HL-60 (cell line): ENCODE data around the gene TCEAL9.

Experiments used
- DNase-seq, 2 experiments: peaks; one replicate each; pipeline ENCODE4 v3.0.0-alpha.2; 2010 to 2020; ENCODE audit warnings: low read depth in 1 of 2, low spot score in 1 of 2
- H3K27ac ChIP-seq: fragments of 250-450 bp; sonication (Bioruptor Pico); replicated peaks from 2 replicates; pipeline ENCODE4 v1.5.1; 2020; ENCODE audit warnings: mild to moderate bottlenecking, moderate library complexity
- H3K27me3 ChIP-seq: fragments of 250-450 bp; sonication (Bioruptor Pico); 2 replicates; pipeline ENCODE4 v1.5.1; 2021; ENCODE audit warnings: mild to moderate bottlenecking, moderate library complexity; ENCODE audit not compliant: insufficient read depth, poor library complexity, severe bottlenecking
- H3K4me3 ChIP-seq: replicated peaks from 2 replicates; pipeline ENCODE4 v1.5.1; 2011; ENCODE audit warnings: mild to moderate bottlenecking, control low read depth, low read length; ENCODE audit not compliant: insufficient read depth
- GABPA ChIP-seq: IDR thresholded peaks from 2 replicates; pipeline ENCODE4 v1.6.1; 2012; ENCODE audit warnings: low read depth
- POLR2AphosphoS5 ChIP-seq: IDR thresholded peaks from 2 replicates; pipeline ENCODE4 v1.6.1; 2012; ENCODE audit warnings: low read depth
- SPI1 ChIP-seq: IDR thresholded peaks from 2 replicates; pipeline ENCODE4 v1.6.1; 2012; ENCODE audit warnings: low read depth, mild to moderate bottlenecking, borderline replicate concordance
- TF ChIP-seq, protein P1 (sequence below): IDR thresholded peaks from 2 replicates; pipeline ENCODE4 v1.6.1; 2012; ENCODE audit warnings: low read depth; ENCODE audit not compliant: insufficient replicate concordance
- TF ChIP-seq, protein P2 (sequence below): IDR thresholded peaks from one replicate; pipeline ENCODE4 v1.5.1; 2011; ENCODE audit warnings: low read length, control low read depth, inconsistent platforms; ENCODE audit not compliant: insufficient read depth

TCEAL9 gene

DNA sequence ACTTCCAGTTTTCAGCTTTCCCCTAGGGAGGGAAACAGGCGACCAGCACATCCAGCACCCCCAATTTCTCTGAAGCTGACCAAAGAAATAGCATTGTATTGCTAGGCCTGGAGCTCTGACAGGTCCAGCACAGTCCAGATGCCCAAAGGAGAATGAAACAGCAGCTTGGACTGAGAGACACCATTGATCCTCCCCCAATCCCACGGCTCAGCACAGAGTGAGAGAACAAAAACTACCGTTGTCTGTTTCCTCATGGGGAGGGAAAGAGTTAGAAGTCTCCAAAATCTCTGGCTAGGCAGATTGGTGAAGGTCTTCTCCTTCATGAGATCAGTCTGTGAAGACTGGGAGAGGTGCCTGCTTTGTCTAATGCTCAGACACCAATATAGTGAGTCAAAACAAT is 17.6 kb upstream of the TCEAL9 start:
- H3K27me3 ChIP-seq, result peaks cover 7% of the 10 kb centered on the region
- TF ChIP-seq GABPA (no peak), POLR2AphosphoS5 (no peak), SPI1 (no peak)
- TF ChIP-seq, protein P1, sequence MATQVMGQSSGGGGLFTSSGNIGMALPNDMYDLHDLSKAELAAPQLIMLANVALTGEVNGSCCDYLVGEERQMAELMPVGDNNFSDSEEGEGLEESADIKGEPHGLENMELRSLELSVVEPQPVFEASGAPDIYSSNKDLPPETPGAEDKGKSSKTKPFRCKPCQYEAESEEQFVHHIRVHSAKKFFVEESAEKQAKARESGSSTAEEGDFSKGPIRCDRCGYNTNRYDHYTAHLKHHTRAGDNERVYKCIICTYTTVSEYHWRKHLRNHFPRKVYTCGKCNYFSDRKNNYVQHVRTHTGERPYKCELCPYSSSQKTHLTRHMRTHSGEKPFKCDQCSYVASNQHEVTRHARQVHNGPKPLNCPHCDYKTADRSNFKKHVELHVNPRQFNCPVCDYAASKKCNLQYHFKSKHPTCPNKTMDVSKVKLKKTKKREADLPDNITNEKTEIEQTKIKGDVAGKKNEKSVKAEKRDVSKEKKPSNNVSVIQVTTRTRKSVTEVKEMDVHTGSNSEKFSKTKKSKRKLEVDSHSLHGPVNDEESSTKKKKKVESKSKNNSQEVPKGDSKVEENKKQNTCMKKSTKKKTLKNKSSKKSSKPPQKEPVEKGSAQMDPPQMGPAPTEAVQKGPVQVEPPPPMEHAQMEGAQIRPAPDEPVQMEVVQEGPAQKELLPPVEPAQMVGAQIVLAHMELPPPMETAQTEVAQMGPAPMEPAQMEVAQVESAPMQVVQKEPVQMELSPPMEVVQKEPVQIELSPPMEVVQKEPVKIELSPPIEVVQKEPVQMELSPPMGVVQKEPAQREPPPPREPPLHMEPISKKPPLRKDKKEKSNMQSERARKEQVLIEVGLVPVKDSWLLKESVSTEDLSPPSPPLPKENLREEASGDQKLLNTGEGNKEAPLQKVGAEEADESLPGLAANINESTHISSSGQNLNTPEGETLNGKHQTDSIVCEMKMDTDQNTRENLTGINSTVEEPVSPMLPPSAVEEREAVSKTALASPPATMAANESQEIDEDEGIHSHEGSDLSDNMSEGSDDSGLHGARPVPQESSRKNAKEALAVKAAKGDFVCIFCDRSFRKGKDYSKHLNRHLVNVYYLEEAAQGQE, result no peak
- TF ChIP-seq, protein P2, sequence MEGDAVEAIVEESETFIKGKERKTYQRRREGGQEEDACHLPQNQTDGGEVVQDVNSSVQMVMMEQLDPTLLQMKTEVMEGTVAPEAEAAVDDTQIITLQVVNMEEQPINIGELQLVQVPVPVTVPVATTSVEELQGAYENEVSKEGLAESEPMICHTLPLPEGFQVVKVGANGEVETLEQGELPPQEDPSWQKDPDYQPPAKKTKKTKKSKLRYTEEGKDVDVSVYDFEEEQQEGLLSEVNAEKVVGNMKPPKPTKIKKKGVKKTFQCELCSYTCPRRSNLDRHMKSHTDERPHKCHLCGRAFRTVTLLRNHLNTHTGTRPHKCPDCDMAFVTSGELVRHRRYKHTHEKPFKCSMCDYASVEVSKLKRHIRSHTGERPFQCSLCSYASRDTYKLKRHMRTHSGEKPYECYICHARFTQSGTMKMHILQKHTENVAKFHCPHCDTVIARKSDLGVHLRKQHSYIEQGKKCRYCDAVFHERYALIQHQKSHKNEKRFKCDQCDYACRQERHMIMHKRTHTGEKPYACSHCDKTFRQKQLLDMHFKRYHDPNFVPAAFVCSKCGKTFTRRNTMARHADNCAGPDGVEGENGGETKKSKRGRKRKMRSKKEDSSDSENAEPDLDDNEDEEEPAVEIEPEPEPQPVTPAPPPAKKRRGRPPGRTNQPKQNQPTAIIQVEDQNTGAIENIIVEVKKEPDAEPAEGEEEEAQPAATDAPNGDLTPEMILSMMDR, result no peak
- no peak overlapping the region for H3K27ac ChIP-seq
- H3K4me3 ChIP-seq, result no peak overlapping the region
- DNase-seq, result no peak

DNA sequence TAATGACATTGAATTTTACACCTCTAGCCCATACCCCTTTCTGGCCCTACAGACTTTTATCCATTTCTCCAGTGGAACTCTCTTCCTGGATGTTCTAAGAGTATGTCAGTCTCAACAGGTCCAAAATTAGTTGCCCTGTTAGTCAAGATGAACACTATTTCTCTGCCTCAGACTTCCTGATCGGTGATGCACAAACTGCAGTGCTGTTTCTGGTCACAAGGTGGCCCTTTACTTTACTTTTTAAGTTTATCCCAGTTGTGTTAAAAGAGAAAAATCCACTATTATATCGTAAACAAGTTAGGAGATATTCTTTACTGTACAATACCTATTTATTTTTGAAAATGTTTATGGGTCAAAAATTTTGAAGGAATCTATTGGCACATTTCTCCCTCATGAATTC is 13.2 kb upstream of the TCEAL9 start:
- DNase-seq, result no peak
- H3K27me3 ChIP-seq, result peaks cover 3% of the 10 kb centered on the region
- H3K4me3 ChIP-seq, result no peak overlapping the region
- no peak overlapping the region for H3K27ac ChIP-seq
- TF ChIP-seq, protein P2, result peak; percentile 8
- TF ChIP-seq, protein P1, result no peak

DNA sequence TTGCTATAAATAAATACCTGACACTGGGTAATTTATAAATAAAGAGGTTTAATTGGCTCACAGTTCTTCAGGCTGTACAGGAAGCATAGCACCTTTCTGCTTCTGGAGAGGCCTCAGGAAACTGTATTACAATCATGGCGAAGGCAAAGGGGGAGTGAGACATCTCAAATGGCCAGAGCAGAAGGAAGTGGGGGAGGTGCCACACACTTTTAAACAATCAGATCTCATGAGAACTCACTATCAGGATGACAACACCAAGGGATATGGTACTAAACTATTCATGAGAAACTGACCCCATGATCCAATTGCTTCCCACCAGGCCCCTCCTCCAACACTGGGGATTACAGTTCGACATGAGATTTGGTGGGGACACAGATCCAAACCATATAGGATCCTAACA is 11.7 kb upstream of the TCEAL9 start:
- Histone ChIP-seq H3K27ac (no peak overlapping the region), H3K27me3 (peaks cover 4% of the 10 kb centered on the region), H3K4me3 (no peak overlapping the region)
- no peak for DNase-seq
- TF ChIP-seq SPI1 (no peak), GABPA (no peak), POLR2AphosphoS5 (no peak)
- TF ChIP-seq, protein P2, result no peak

DNA sequence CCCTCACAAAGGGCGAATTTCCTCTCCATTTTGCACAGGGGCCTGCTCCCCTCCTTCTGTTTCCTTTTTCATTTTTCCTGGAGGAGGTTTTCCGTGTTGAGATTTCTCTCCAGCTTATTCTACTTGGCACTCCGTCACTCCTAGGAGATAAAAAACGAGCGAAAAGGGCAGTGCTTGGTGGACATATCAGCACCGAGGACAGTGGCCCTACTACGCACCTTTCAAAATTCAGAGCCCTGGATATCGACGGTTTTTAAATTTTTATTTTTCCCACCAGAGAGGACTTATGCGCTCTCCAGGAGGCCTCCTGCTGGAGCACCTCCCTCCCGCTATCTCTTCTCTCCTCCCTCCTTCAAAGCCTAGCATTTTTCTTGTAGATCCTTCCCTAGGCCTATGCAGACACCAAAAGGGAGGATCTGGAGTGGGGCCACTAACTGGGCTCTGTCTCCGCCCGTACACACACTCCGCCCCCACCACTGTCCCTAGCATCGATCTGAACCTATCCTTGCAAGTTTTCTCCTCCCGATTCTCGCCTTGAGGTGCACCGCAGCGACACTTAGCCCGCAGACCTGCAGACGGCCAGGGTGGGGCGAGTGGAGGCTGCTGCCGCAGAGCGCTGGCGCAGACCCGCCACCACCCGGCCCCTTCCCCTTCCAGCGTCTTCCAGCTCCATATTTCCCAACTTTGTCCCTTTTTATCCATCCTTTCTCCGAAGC is 8.5 kb upstream of the TCEAL9 start:
- DNase-seq, result no peak
- TF ChIP-seq POLR2AphosphoS5 (no peak), GABPA (no peak), SPI1 (no peak)
- TF ChIP-seq, protein P2, result no peak
- TF ChIP-seq, protein P1, result no peak
- H3K27ac ChIP-seq, result no peak overlapping the region

More for the DNA sequence above, 8.5 kb upstream of the TCEAL9 start:
- Histone ChIP-seq H3K4me3 (no peak overlapping the region), H3K27me3 (peaks cover 7% of the 10 kb centered on the region)
